ENCODE results near the gene OR1A2. TPM values are rescaled to one million over a fixed set of nuclear protein-coding genes. Genes with fewer than 3 reads are reported as not detected.
"Not testable (repeated sequence)": the region's sequence is repeated elsewhere in the genome, so short reads cannot be mapped to it uniquely, and the experiment has no call there.

The OR1A2 gene
- total and polyA plus RNA-seq, 2 of the 4 experiments (the other 2 are of a cell fraction) = not detected

GRCh38 chr17:3244841-3245240 lies 47.5 kb downstream of the OR1A2 start:
- H3K9me3 ChIP-seq (ENCODE audit: control insufficient read depth, insufficient read depth, low read length); H4K5ac ChIP-seq (ENCODE audit: low read depth, low read length); H2BK120ac ChIP-seq (ENCODE audit: low read depth, low read length); H3K4me1 ChIP-seq (ENCODE audit: control insufficient read depth, insufficient read depth, low read length); H4K8ac ChIP-seq (ENCODE audit: low read depth in 2 of 2, low read length in 2 of 2); H4K91ac ChIP-seq (ENCODE audit: insufficient read depth, low read depth, low read length); H3K4me3 ChIP-seq (ENCODE audit: insufficient read depth, low read depth, low read length); ATAC-seq (ENCODE audit: low read depth); H3K56ac ChIP-seq (ENCODE audit: extremely low read depth, insufficient read depth, low read length); DNase-seq; H3K23ac ChIP-seq (ENCODE audit: low read depth, low read length); H3K36me3 ChIP-seq (ENCODE audit: control insufficient read depth, insufficient read depth, low read length); H3K9me1 ChIP-seq (ENCODE audit: insufficient read depth, low read length); H3K27me3 ChIP-seq (ENCODE audit: control insufficient read depth, insufficient read depth, low read length); H2AK5ac ChIP-seq (ENCODE audit: low read depth, low read length); H3K14ac ChIP-seq (replicated peaks; ENCODE audit: low read depth, low read length); H2BK20ac ChIP-seq (ENCODE audit: low read depth, low read length); H3K9ac ChIP-seq (ENCODE audit: low read depth, low read length); H3K27ac ChIP-seq (ENCODE audit: insufficient read depth, low read length); H2AK9ac ChIP-seq (replicated peaks; ENCODE audit: low read depth, low read length, poor library complexity); H3K18ac ChIP-seq (ENCODE audit: low read depth, low read length); H2BK5ac ChIP-seq (ENCODE audit: low read depth, low read length, poor library complexity, severe bottlenecking); H2BK15ac ChIP-seq (ENCODE audit: low read depth, low read length); CTCF ChIA-PET; H2AFZ ChIP-seq (replicated peaks; ENCODE audit: low read length, poor library complexity); BruUV-seq (replicated peaks); dilution Hi-C loops (cut with HindIII; ENCODE audit: low sequenced_read_pairs, unreplicated experiment); H4K20me1 ChIP-seq (ENCODE audit: insufficient read depth, low read length); intact Hi-C loops (cut with micrococcal nuclease); H3K79me1 ChIP-seq (ENCODE audit: low read depth in 1 of 2, low read length in 2 of 2); in situ Hi-C loops (cut with MboI; ENCODE audit: low sequenced_read_pairs); H3K4ac ChIP-seq (ENCODE audit: low read depth, low read length); H3K4me2 ChIP-seq (ENCODE audit: low read depth, low read length); POLR2A ChIA-PET (ENCODE audit: unreplicated experiment): not testable (repeated sequence)
- WGBS, 2 experiments (ENCODE audit: extremely low coverage in 2 of 2, insufficient read length in 1 of 2) = no CpG with 5 or more reads among the region's 1 CpG

Other genes with a start within 250 kb of the OR1A2 start
- not detected in 2 replicates for gene OR1D5, start 133.9 kb upstream of the OR1A2 start, total RNA-seq (2012; rRNA removed)
- gene OR1D5, start 133.9 kb upstream of the OR1A2 start, polyA plus RNA-seq (2012; rRNA removed) = not detected in 2 replicates
- gene OR1D2, start 93.1 kb upstream of the OR1A2 start, total RNA-seq (2012; rRNA removed) = not detected in 2 replicates
- not detected in 2 replicates for gene OR1D2, start 93.1 kb upstream of the OR1A2 start, polyA plus RNA-seq (2012; rRNA removed)
- gene OR1G1, start 70.0 kb upstream of the OR1A2 start, total RNA-seq (2012; rRNA removed) = not detected in 2 replicates
- not detected in 2 replicates for gene OR1G1, start 70.0 kb upstream of the OR1A2 start, polyA plus RNA-seq (2012; rRNA removed)
- gene OR1A1, start 10.1 kb downstream of the OR1A2 start, total RNA-seq (2012; rRNA removed) = not detected in 2 replicates
- not detected in 2 replicates for gene OR1A1, start 10.1 kb downstream of the OR1A2 start, polyA plus RNA-seq (2012; rRNA removed)
- gene OR3A1, start 100.8 kb downstream of the OR1A2 start, total RNA-seq (2012; rRNA removed) = not detected in 2 replicates
- not detected in 2 replicates for gene OR3A1, start 100.8 kb downstream of the OR1A2 start, polyA plus RNA-seq (2012; rRNA removed)
- gene OR3A2, start 188.8 kb downstream of the OR1A2 start, total RNA-seq (2012; rRNA removed) = not detected in 2 replicates
- not detected in 2 replicates for gene OR3A2, start 188.8 kb downstream of the OR1A2 start, polyA plus RNA-seq (2012; rRNA removed)
- gene OR1E1, start 200.9 kb downstream of the OR1A2 start, total RNA-seq (2012; rRNA removed) = not detected in 2 replicates
- not detected in 2 replicates for gene OR1E1, start 200.9 kb downstream of the OR1A2 start, polyA plus RNA-seq (2012; rRNA removed)
- not detected in 2 replicates for gene OR3A3, start 213.9 kb downstream of the OR1A2 start, total RNA-seq (2012; rRNA removed)
- gene OR3A3, start 213.9 kb downstream of the OR1A2 start, polyA plus RNA-seq (2012; rRNA removed) = not detected in 2 replicates
- gene OR1E2, start 236.3 kb downstream of the OR1A2 start, total RNA-seq (2012; rRNA removed) = not detected in 2 replicates
- gene OR1E2, start 236.3 kb downstream of the OR1A2 start, polyA plus RNA-seq (2012; rRNA removed) = not detected in 2 replicates

All from IMR-90 (cell line).